ENCODE results near the gene TNFSF9.

Gene TNFSF9

GRCh38 chr19:6530386-6531162 is at the start of gene TNFSF9:
TNFSF9 (plus strand) TSS chr19:6531026; CDS start chr19:6531037, 11 bp downstream.
- DNase-seq, result peak; percentile 89

GRCh38 chr19:6481541-6482342 is 49.1 kb upstream of the TNFSF9 start, which contains the start of gene DENND1C:
DENND1C (minus strand) TSS chr19:6481787; CDS start chr19:6481695, 92 bp downstream.
- DNase-seq, result peak; percentile 85

- no peak for DNase-seq
Observed at GRCh38 chr19:6482343-6482686, 48.5 kb upstream of the TNFSF9 start.

GRCh38 chr19:6483235-6483634 is 47.6 kb upstream of the TNFSF9 start:
- DNase-seq, result no peak

GRCh38 chr19:6484230-6484629 is 46.6 kb upstream of the TNFSF9 start:
- DNase-seq, result no peak

- DNase-seq, result no peak
Observed at GRCh38 chr19:6484831-6485230, 46.0 kb upstream of the TNFSF9 start.

GRCh38 chr19:6489278-6490061 is 41.4 kb upstream of the TNFSF9 start:
- DNase-seq, result peak; percentile 70

- DNase-seq, result no peak
Observed at GRCh38 chr19:6490134-6490533, 40.7 kb upstream of the TNFSF9 start.

GRCh38 chr19:6491802-6492592 is 38.8 kb upstream of the TNFSF9 start:
- DNase-seq, result no peak

- no peak for DNase-seq
Observed at GRCh38 chr19:6494438-6495036, 36.3 kb upstream of the TNFSF9 start.

GRCh38 chr19:6495947-6496346 is 34.9 kb upstream of the TNFSF9 start:
- DNase-seq, result no peak

GRCh38 chr19:6498294-6499036 is 32.4 kb upstream of the TNFSF9 start:
- DNase-seq, result no peak

- DNase-seq, result no peak
Observed at GRCh38 chr19:6499052-6499790, 31.6 kb upstream of the TNFSF9 start.

GRCh38 chr19:6500837-6501739 is 29.7 kb upstream of the TNFSF9 start:
- no peak for DNase-seq

GRCh38 chr19:6501740-6502648 is 28.8 kb upstream of the TNFSF9 start, which contains the start of gene TUBB4A:
TUBB4A (minus strand) TSS chr19:6502309; CDS start chr19:6502212, 97 bp downstream.
- DNase-seq, result peak; percentile 33

- no peak for DNase-seq
Observed at GRCh38 chr19:6503407-6504201, 27.2 kb upstream of the TNFSF9 start.
